Ovary (tissue), 9 donors: ENCODE data around the gene SLC6A6. TPM values are rescaled to one million over a fixed set of nuclear protein-coding genes. Genes with fewer than 3 reads are reported as not detected.

Experiments
- DNase-seq, 5 donors: peaks; one replicate each; pipeline ENCODE4 v3.0.0-alpha.2; 2019 to 2020
- H3K27ac ChIP-seq, 2 donors: fragments of 200-600 bp; one replicate each; pipeline versions ENCODE4 v1.5.1 to v1.8.0; 2019 to 2022
- H3K27me3 ChIP-seq: fragments of 200-600 bp; one replicate; pipeline ENCODE4 v1.8.0; 2022
- H3K36me3 ChIP-seq: fragments of 200-600 bp; sonication (generic); one replicate; pipeline ENCODE4 v1.5.1; 2019
- H3K4me1 ChIP-seq: one replicate; pipeline ENCODE4 v1.8.1; 2013; ENCODE audit warnings: mild to moderate bottlenecking, moderate library complexity; ENCODE audit not compliant: insufficient read depth
- H3K4me3 ChIP-seq: fragments of 200-600 bp; sonication (generic); one replicate; pipeline ENCODE4 v1.5.1; 2017
- H3K9me3 ChIP-seq, 2 donors: fragments of 200-600 bp in 1 of 2; sonication (generic) in 1 of 2; one replicate each; pipeline versions ENCODE4 v1.5.1 to v1.8.1; 2013 to 2019; ENCODE audit warnings: mild to moderate bottlenecking in 1 of 2, moderate library complexity in 1 of 2
- CTCF ChIP-seq, 3 donors: fragments of 450-650 bp in 2 of 3; fragments of 200-600 bp in 1 of 3; IDR thresholded peaks; one replicate each; pipeline versions ENCODE4 v1.5.1 to v1.8.0; 2016 to 2022; ENCODE audit warnings: antibody characterized with exemption in 3 of 3, mild to moderate bottlenecking in 1 of 3
- EP300 ChIP-seq: sonication (generic); formaldehyde crosslinking; IDR thresholded peaks from one replicate; pipeline ENCODE4 v1.6.1; 2017; ENCODE audit warnings: antibody characterized with exemption
- POLR2A ChIP-seq: fragments of 450-650 bp; IDR thresholded peaks from one replicate; pipeline ENCODE4 v1.6.1; 2017; ENCODE audit warnings: antibody characterized with exemption, mild to moderate bottlenecking, moderate library complexity
- WGBS, 3 donors: extraction: QIAGEN DNeasy Blood & Tissue Kit in 1 of 3; methylation state at CpG; one replicate each; pipeline versions ENCODE4 v1.1.5 to v1.1.7; 2013 to 2017; 5-methylcytosine and 5-hydroxymethylcytosine counted together
- intact Hi-C, 4 donors: fragments of 100-400 bp; cut with DNase I; formaldehyde crosslinking; loops; one replicate each; pipeline versions ENCODE4 v1.11.0 to v1.15.1; 2022 to 2023
- polyA plus RNA-seq, 2 donors: library from polyadenylated mRNA; stranded (reverse); fragments of 200-250 nt in 1 of 2; fragments of 350-450 nt in 1 of 2; fragmentation: Illumina TruSeq in 1 of 2; extraction: RNeasy Lipid Tissue Mini Kit (QIAGEN cat#74804) in 1 of 2; gene quantifications; one replicate each; pipeline ENCODE4 v1.2.3, GENCODE V29; 2013 to 2014
- total RNA-seq, 7 donors: library from RNA; depleted of rRNA in 2 of 7; stranded (reverse); fragments of >200 nt in 2 of 7; fragmentation: NEBNext Ultra II Directional in 3 of 7; extraction: Animal tissue kit (Norgen Biotek cat#: 25700) in 3 of 7; gene quantifications; one replicate each; pipeline versions ENCODE4 v1.1.0 to v1.2.4, GENCODE V29; 2016 to 2023
- donor health status: DM: no; HTN: no; CAD: no; lungs with moderate emphysema.
- donor health status: DM: no; HTN: no; CAD: no.
- donor health status: Bipolar disorder and iron deficiency.
- donor health status: DM: yes; HTN: yes; CAD: no.
- donor health status: DM: no; HTN: no; CAD: no.
- donor health status: DM: yes; HTN: yes; CAD: no.

The SLC6A6 gene
- total and polyA plus RNA-seq, 9 donors = 32.5 to 141 (median 80.5) TPM

GRCh38 chr3:14438262-14438661 is 35.9 kb downstream of the SLC6A6 start:
- intact Hi-C loops = no loop called here
- Histone ChIP-seq H3K27me3 (no peaks in the 10 kb centered on the region), H3K4me1 (peaks cover 39% of the 10 kb centered on the region), H3K27ac (peak overlapping the region in 1 of 2 donors; percentile 29), H3K9me3 (no peaks in the 10 kb centered on the region), H3K36me3 (no peaks in the 10 kb centered on the region), H3K4me3 (no peak overlapping the region)
- WGBS, 3 donors = 94 to 95% (median 95%) methylated on average over 3 of the region's 3 CpGs
- TF ChIP-seq CTCF (IDR thresholded peaks at IDR 0.05) = no peak
- no peak for TF ChIP-seq EP300
- no peak for TF ChIP-seq POLR2A
- no peak for DNase-seq

- H3K4me1 ChIP-seq = peaks cover 37% of the 10 kb centered on the region
- TF ChIP-seq CTCF (IDR thresholded peaks at IDR 0.05) (no peak), POLR2A (no peak), EP300 (no peak)
- intact Hi-C loops = no loop called here
- no peaks in the 10 kb centered on the region for H3K27me3 ChIP-seq
- peak overlapping the region in 1 of 2 donors; percentile 29 for H3K27ac ChIP-seq
- H3K36me3 ChIP-seq = no peaks in the 10 kb centered on the region
- no peak overlapping the region for H3K4me3 ChIP-seq
- no peaks in the 10 kb centered on the region for H3K9me3 ChIP-seq
- DNase-seq = no peak
- WGBS, 3 donors = 20 to 33% (median 22%) methylated on average over 6 of the region's 6 CpGs
Measured at GRCh38 chr3:14438929-14439328, 36.5 kb downstream of the SLC6A6 start.

GRCh38 chr3:14439501-14440167 is 37.2 kb downstream of the SLC6A6 start:
- 18 to 22% (median 21%) methylated on average over 11 to 13 of the region's 13 CpGs for WGBS, 3 donors
- Histone ChIP-seq H3K4me3 (no peak overlapping the region), H3K27ac (peak overlapping the region in 1 of 2 donors; percentile 29), H3K4me1 (peaks cover 33% of the 10 kb centered on the region), H3K9me3 (no peaks in the 10 kb centered on the region), H3K27me3 (no peaks in the 10 kb centered on the region), H3K36me3 (no peaks in the 10 kb centered on the region)
- peak; percentile 72 to 84 (median 78) for DNase-seq
- intact Hi-C loops = loop anchor here in 1 of 4 donors (5.0 kb wide), 1 partner anchor 32 kb away; no protein-coding TSS in a partner anchor
- no peak for TF ChIP-seq POLR2A
- TF ChIP-seq CTCF (IDR thresholded peaks at IDR 0.05) = no peak
- no peak for TF ChIP-seq EP300

- peak overlapping the region in 1 of 2 donors; percentile 29 for H3K27ac ChIP-seq
- H3K36me3 ChIP-seq = no peaks in the 10 kb centered on the region
- no peaks in the 10 kb centered on the region for H3K27me3 ChIP-seq
- H3K4me1 ChIP-seq = peaks cover 28% of the 10 kb centered on the region
- DNase-seq = no peak
- intact Hi-C loops = loop anchor here in 1 of 4 donors (5.0 kb wide), 1 partner anchor 33 kb away; no protein-coding TSS in a partner anchor
- 65 to 73% (median 72%) methylated on average over 3 of the region's 3 CpGs for WGBS, 3 donors
- H3K4me3 ChIP-seq = no peak overlapping the region
- TF ChIP-seq CTCF (IDR thresholded peaks at IDR 0.05) (no peak), POLR2A (no peak), EP300 (no peak)
- H3K9me3 ChIP-seq = no peaks in the 10 kb centered on the region
Measured at GRCh38 chr3:14440168-14440518, 37.7 kb downstream of the SLC6A6 start.
